ENCODE data around the gene TMOD4. TPM values are rescaled to one million over a fixed set of nuclear protein-coding genes. Genes with fewer than 3 reads are reported as not detected.

TMOD4 gene
- total and polyA plus RNA-seq, 9 of the 15 experiments (the other 6 are each of a cell fraction or from before 2014, with no cell fraction given), result 0.18 to 1.8 (median 1.1) TPM; not detected in 1

DNA sequence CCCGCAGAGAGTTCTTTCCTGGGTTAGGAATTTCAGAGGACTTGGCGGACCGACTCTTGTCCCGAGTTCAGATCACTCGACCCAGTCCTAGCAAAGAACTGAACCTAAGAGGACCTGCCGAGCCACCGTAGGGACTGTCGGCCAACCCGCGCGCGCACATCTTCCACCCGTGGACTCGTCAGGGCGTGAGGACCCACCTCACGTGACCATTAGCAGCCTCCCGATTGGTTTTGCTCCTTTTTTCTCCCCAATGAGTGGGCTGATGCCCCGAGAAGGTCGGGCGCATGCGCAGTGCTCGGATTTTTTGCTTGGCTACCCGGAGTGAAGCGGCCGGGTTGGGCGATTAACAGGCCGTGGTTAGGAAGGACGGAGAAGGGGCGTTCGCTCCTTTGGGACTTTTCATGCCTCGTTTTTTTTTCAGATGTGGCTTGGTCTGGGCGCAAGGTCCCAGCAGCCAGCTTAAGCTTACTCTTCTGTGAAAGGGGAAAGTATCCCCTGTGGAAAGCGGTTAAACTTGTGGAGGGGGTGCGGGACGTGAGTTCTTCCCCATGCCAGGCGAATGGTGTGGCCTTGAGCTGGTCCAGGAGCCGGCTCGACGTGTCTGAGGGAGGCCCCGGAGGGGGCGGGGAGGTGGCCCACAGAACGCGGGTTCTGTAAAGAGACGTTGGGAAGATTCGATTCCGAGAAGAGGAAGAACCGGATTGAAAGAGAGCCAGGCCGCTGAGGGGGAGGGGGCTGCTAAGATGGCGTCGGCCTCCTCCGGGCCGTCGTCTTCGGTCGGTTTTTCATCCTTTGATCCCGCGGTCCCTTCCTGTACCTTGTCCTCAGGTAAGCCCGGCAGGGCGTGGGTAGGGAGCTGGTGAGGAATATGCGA lies 22.7 kb upstream of the TMOD4 start, which contains the start of gene PIP5K1A (continued):
- TF ChIP-seq, protein P1, sequence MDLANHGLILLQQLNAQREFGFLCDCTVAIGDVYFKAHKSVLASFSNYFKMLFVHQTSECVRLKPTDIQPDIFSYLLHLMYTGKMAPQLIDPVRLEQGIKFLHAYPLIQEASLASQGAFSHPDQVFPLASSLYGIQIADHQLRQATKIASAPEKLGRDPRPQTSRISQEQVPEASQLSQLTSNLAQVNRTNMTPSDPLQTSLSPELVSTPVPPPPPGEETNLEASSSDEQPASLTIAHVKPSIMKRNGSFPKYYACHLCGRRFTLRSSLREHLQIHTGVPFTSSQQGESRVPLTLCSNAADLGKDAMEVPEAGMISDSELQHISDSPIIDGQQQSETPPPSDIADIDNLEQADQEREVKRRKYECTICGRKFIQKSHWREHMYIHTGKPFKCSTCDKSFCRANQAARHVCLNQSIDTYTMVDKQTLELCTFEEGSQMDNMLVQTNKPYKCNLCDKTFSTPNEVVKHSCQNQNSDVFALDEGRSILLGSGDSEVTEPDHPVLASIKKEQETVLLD (IDR thresholded peaks at IDR 0.05), result peak; percentile 98
- TF ChIP-seq ILK (tag; IDR thresholded peaks at IDR 0.05; ENCODE audit: borderline replicate concordance, low read depth), result no peak
- TF ChIP-seq ETS2 (tag; IDR thresholded peaks at IDR 0.05; ENCODE audit: borderline replicate concordance, poor library complexity, severe bottlenecking), result no peak
- TF ChIP-seq NR2C1 (IDR thresholded peaks at IDR 0.05), result no peak; the same call in 1 of the 2 replicates
- TF ChIP-seq NR2C1 (tag; IDR thresholded peaks at IDR 0.05), result peak; percentile 45; the same call in 1 of the 2 replicates
- TF ChIP-seq ZC3H8 (IDR thresholded peaks at IDR 0.05), result no peak
- no peak for TF ChIP-seq FIP1L1 (IDR thresholded peaks at IDR 0.05; ENCODE audit: low read depth, low read length, poor library complexity, severe bottlenecking)
- TF ChIP-seq ZNF165 (CRISPR knock-in tag; IDR thresholded peaks at IDR 0.05; ENCODE audit: borderline replicate concordance), result no peak
- TF ChIP-seq NR2C2 (CRISPR knock-in tag; IDR thresholded peaks at IDR 0.05), result no peak
- peak; percentile 87 for TF ChIP-seq NR2C2 (tag; IDR thresholded peaks at IDR 0.05)
- no peak for TF ChIP-seq ZNF232 (CRISPR knock-in tag; IDR thresholded peaks at IDR 0.05)
- TF ChIP-seq ZNF239 (CRISPR knock-in tag; IDR thresholded peaks at IDR 0.05), result no peak
- TF ChIP-seq CTBP1 (IDR thresholded peaks at IDR 0.05; ENCODE audit: borderline replicate concordance), result no peak
- no peak for TF ChIP-seq ZNF696 (CRISPR knock-in tag; conservative IDR thresholded peaks at IDR 0.05)
- TF ChIP-seq, protein P2, sequence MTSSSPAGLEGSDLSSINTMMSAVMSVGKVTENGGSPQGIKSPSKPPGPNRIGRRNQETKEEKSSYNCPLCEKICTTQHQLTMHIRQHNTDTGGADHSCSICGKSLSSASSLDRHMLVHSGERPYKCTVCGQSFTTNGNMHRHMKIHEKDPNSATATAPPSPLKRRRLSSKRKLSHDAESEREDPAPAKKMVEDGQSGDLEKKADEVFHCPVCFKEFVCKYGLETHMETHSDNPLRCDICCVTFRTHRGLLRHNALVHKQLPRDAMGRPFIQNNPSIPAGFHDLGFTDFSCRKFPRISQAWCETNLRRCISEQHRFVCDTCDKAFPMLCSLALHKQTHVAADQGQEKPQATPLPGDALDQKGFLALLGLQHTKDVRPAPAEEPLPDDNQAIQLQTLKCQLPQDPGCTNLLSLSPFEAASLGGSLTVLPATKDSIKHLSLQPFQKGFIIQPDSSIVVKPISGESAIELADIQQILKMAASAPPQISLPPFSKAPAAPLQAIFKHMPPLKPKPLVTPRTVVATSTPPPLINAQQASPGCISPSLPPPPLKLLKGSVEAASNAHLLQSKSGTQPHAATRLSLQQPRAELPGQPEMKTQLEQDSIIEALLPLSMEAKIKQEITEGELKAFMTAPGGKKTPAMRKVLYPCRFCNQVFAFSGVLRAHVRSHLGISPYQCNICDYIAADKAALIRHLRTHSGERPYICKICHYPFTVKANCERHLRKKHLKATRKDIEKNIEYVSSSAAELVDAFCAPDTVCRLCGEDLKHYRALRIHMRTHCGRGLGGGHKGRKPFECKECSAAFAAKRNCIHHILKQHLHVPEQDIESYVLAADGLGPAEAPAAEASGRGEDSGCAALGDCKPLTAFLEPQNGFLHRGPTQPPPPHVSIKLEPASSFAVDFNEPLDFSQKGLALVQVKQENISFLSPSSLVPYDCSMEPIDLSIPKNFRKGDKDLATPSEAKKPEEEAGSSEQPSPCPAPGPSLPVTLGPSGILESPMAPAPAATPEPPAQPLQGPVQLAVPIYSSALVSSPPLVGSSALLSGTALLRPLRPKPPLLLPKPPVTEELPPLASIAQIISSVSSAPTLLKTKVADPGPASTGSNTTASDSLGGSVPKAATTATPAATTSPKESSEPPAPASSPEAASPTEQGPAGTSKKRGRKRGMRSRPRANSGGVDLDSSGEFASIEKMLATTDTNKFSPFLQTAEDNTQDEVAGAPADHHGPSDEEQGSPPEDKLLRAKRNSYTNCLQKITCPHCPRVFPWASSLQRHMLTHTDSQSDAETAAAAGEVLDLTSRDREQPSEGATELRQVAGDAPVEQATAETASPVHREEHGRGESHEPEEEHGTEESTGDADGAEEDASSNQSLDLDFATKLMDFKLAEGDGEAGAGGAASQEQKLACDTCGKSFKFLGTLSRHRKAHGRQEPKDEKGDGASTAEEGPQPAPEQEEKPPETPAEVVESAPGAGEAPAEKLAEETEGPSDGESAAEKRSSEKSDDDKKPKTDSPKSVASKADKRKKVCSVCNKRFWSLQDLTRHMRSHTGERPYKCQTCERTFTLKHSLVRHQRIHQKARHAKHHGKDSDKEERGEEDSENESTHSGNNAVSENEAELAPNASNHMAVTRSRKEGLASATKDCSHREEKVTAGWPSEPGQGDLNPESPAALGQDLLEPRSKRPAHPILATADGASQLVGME (CRISPR knock-in tag; IDR thresholded peaks at IDR 0.05), result no peak
- peak; percentile 51; the same call in 1 of the 2 replicates for TF ChIP-seq LCOR (CRISPR knock-in tag; IDR thresholded peaks at IDR 0.05)
- peak; percentile 89 for TF ChIP-seq SAFB (IDR thresholded peaks at IDR 0.05; ENCODE audit: borderline replicate concordance, low read depth, low read length)
- TF ChIP-seq SP1 (CRISPR knock-in tag; IDR thresholded peaks at IDR 0.05), result peak; percentile 54; the same call in 1 of the 2 replicates
- TF ChIP-seq TAL1 (IDR thresholded peaks at IDR 0.05), result no peak
- TF ChIP-seq ZNF668 (CRISPR knock-in tag; IDR thresholded peaks at IDR 0.05), result 0 out of 2 replicates have a peak, but pooled peaks have one; percentile 33
- no peak for TF ChIP-seq BRCA1 (IDR thresholded peaks at IDR 0.05)
- TF ChIP-seq BRCA1 (CRISPR knock-in tag; IDR thresholded peaks at IDR 0.05), result no peak
- TF ChIP-seq SNIP1 (IDR thresholded peaks at IDR 0.05; ENCODE audit: low read depth), result no peak
- no peak for TF ChIP-seq PPARD (CRISPR knock-in tag; IDR thresholded peaks at IDR 0.05)
